Ishikawa (cell line): ENCODE data around the gene RAX2.

ENCODE experiments used
- CREB1 ChIP-seq: IDR thresholded peaks from 2 replicates; pipeline ENCODE4 v1.6.1; 2012; ENCODE audit warnings: low read depth
- EGR1 ChIP-seq: IDR thresholded peaks from 2 replicates; pipeline ENCODE4 v1.6.1; 2012
- EP300 ChIP-seq: IDR thresholded peaks from 2 replicates; pipeline ENCODE4 v1.6.1; 2012; ENCODE audit warnings: borderline replicate concordance
- FOXM1 ChIP-seq: IDR thresholded peaks from 2 replicates; pipeline ENCODE4 v1.6.1; 2012; ENCODE audit warnings: low read depth, borderline replicate concordance
- MAX ChIP-seq: IDR thresholded peaks from 2 replicates; pipeline ENCODE4 v1.6.1; 2012
- NFIC ChIP-seq: IDR thresholded peaks from 2 replicates; pipeline ENCODE4 v1.6.1; 2012
- RAD21 ChIP-seq: IDR thresholded peaks from 2 replicates; pipeline ENCODE4 v1.6.1; 2012; ENCODE audit warnings: low read depth
- TAF1 ChIP-seq: IDR thresholded peaks from 2 replicates; pipeline ENCODE4 v1.6.1; 2012; ENCODE audit warnings: low read depth, mild to moderate bottlenecking
- TCF12 ChIP-seq: IDR thresholded peaks from 2 replicates; pipeline ENCODE4 v1.6.1; 2012; ENCODE audit warnings: low read depth
- YY1 ChIP-seq: IDR thresholded peaks from 2 replicates; pipeline ENCODE4 v1.6.1; 2012; ENCODE audit warnings: low read depth

DNA sequence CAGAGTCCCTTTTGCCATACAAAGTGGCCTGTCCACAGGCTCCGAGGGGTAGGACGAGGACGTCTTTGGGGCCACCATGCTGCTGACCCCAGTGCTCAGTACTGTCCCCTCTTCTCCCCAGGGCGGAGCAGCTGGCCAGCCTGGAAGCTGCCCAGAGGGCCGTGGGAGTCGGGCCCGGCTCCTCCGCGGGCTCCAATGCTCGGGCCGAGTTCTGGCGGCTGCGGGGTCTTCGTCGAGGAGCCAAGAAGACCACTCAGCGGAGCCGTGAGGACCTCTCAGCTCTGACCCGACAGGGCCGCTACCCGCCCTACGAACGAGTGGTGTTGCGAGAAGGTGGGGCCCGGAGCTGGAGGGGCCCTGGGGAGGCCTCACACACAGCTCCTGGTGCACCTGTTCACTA is 31.6 kb downstream of the RAX2 start:
- no peak for TF ChIP-seq TCF12
- no peak for TF ChIP-seq TAF1
- no peak for TF ChIP-seq YY1
- TF ChIP-seq RAD21: no peak
- no peak for TF ChIP-seq MAX
- TF ChIP-seq NFIC: no peak
- TF ChIP-seq CREB1: no peak
- TF ChIP-seq EGR1: no peak
- TF ChIP-seq FOXM1: no peak
- TF ChIP-seq EP300: no peak
